Measurements from ENCODE around the gene IQSEC3.
"Not testable (repeated sequence)": the region's sequence is repeated elsewhere in the genome, so short reads cannot be mapped to it uniquely, and the experiment has no call there.

IQSEC3 gene

DNA sequence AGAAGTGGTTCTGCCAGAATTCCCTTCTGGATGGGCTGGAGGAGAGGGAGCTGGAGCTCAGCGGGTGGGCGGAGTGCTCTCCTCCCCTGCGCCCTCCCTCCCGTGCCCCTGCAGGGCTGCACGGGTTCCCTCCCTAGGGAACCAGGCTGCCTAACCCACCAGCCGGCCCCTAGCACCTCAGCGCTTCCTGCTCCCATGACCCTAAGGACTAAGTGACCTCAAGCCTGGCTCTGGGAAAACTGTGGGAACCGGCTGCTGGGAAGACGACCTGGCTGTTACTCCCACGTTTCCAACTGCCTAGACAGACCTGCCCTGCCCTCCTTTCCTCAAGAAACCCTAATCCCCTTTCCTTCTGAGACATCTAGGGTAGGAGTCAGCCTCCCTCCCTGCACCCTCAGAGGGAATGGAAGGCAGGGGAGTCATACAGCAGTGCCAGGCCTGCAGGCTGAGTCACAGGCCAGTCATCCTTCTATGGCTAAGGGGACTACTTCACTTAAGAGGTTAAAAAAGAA is 115.9 kb downstream of the IQSEC3 start:
- DNase-seq, result no peak

DNA sequence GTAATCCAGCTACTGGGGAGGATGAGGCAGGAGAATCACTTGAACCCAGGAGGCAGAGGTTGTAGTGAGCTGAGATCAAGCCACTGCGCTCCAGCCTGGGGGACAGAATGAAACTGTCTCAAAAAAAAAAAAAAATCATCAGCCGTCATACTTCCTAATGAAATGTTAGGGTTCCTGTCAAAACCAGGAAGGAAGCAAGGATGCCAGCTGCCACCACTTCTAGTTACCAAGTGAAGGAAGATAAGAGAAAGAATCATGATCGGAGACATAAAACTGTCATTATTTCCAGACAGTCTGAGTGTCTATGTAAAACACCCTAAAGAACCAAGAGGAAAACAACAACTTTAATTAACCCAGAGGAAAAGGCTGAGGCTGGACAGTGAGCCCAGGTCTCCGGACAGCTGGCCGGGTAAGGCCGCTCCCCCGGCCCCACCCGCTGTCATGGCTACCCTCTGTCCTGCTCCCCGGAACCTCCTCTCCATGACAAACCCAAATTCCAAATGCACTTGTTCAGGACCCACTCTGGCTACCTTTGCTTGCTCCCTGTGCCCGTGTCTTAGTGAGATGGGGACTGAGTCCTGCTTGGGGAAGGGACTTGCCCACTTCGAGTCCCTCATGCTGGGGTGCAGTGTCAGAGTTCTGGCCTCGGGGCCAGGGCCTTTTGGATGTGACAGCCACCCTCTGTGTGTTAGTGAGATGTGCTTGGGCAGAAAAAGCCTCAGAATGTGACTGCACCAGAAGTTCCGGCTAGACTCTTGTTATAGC is 118.4 kb downstream of the IQSEC3 start:
- DNase-seq, result no peak

DNA sequence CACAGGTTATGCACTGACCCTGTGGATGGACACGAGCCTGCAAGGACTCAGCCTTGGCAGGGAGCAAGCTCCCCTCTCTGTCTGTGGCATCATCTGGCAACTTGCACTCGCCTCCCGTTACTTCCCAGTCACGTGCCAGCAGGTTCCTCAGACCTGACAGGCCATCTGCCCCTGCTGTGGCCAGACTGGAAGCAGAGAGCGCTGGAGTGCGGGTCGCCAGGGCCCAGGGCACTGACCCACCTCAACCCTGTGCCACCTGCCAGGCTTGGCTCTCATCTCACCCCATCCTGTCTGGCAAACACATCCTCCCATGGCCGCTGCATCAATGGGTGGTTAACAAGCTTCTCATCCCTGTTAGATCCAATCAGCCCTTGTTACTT is 119.0 kb downstream of the IQSEC3 start:
- DNase-seq, result no peak

DNA sequence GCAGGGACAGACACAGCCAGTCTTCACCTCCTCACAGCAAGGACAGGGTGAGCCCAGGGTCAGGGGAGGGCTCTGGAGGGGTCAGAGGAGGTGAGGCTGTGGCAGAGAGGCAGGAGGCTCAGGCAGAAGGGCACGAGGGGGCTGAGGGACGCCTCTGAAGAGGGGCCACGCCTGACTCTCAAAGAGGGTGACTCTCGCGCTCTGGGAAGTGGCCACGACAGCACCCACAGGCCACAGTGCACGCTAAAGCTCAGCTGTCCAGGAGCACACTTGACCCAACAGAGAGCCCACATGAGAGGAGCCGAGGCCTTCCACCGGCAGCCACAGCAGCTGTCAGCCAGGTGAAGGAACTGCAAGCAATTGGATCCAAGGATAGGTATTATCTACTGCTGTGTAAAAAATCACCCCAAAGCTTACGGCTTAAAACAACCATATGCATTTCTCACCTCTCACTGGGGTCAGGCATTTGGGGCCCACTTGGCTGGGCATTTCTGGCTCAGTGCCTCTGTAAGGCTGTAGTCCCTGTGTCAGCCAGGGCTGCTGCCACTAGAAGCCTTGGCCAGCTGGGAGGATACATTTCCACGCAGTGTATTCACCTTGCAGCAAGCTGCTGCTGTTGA is 119.5 kb downstream of the IQSEC3 start:
- no peak for DNase-seq

DNA sequence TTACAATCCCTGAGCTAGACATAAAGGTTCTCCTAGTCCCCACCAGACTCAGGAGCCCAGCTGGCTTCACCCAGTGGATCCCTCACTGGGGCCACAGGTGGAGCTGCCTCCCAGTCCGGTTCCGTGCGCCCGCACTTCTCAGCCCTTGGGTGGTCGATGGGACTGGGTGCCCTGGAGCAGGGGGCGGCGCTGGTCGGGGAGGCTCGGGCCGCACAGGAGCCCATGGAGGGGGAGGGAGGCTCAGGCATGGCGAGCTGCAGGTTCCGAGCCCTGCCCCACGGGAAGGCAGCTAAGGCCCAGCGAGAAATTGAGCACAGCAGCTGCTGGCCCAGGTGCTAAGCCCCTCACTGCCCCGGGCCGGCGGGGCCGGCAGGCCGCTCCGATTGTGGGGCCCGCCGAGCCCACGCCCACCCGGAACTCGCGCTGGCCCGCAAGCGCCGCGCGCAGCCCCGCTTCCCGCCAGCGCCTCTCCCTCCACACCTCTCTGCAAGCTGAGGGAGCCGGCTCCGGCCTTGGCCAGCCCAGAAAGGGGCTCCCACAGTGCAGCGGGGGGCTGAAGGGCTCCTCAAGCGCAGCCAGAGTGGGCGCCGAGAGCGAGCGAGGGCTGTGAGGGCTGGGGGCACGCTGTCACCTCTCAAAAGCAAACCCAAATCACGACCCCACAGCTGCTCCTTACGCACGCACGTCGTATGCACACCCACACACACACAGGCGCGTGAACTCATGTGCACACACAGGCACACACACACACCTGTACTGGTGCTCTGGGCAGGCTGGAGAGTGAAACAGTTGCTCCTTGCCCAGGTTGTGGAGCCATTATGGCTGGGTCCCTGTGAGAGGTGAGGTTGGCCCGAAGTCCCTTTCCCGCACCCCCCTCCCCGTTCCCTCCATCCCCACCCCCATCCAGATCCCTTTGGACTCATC is 121.7 kb downstream of the IQSEC3 start:
- not testable (repeated sequence) for DNase-seq

DNA sequence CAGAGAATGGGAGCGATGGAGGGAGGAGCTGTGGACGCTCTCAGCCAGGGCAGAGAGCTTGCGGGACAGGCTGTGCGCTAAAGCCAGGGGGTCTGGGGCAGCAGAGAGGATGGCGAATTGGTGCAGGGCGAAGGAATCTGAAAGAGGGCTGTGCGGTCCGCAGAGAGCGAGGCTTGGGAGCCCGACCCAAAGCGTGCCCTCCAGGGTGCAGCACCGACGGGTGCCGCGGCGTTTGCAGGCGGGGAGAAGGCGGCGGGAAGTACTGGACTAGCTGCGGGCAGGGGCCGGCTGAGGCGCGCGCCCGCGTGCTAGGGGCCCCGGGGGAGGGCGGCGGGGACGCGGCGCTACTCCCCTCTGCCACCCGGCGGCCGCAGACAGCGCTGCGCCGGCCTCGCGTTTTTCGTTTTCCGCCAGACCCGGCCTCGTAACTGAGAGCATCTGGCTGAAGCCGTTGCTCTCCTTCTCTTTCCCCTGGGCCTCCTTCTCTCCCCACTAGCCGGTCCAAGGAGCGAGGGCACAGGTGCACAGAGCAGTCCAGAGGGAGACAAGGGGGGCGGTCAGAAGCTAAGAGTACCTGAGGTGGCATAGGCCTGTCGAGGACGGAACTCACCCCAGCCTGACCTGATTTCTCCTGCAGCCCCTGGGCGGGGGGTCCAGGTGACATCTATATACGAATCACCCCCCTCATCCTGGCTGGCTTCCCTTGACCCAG is 122.5 kb downstream of the IQSEC3 start:
- DNase-seq, result no peak

DNA sequence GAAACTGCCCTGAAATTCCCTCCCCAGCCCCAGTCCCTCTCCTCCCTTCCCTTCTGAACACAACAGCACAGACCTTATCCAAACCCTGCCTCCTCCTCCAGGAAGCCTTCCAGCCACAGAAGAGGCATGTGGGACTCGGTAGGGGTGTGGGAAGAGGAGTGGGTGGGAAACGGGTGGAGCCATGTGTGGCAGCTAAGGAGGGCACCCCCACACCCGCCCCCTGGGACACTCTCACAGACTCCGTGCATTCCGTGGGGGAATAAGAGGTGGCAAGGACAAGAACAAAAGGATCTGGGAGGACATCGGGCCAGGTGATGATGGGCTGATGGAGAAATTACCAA is 123.0 kb downstream of the IQSEC3 start:
- DNase-seq, result no peak

DNA sequence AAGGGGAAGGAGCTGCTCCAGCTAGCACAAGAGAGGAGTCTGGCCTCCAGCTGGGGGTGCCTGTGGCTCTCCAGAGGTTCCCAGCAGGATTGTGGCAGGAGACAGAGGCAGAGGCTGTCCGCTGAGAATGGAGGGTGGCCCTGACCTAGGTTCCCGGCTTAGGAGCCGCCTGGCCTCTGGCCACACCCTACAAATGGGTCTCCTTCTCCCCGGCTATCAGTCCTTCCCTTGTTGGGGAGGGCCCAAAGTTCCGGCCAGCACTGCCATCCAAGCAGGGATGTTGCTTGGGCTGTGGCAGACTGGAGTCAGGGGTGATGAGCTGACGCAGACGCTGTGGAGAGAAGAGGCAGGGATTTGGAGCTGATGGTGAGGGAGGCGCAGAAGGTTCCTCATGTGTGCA is 124.3 kb downstream of the IQSEC3 start:
- no peak for DNase-seq

DNA sequence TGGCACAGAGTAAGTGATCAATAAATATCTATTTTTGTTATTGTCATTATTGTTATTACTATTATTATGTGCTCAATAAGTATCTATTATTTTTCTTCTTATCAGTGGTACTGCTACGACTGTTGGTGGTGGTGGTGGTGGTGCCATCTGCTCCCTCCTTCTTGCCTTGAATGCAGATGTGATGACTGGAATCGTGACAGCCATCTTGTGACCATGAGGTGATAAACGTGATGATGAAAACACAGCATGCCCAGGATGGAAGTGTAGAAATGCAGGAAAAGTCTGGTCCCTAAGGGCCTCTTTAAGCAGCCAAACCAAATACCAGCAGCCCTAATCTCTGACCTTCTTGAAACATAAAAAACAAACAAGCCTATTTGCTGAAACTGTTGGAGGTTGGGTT is 125.0 kb downstream of the IQSEC3 start:
- DNase-seq, result no peak

DNA sequence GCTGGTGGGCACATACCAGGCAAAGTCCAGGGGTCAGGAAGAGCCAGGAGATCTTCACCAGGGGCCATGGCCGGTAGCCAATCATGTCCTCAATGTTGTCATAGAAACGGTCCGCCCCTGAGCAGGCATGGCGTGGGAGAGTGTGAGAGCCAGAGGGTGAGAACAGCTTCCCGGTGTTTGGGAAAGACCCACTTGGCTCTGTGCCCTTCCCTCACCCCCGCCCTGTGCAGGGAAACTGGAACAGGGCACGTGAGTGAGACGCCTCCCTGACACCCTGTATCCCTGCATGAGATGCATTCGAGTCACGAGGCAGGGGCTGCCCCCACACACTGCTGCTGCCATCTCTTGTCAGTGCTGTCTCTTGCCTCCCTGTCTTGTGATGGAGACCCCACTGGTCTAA is 126.7 kb downstream of the IQSEC3 start:
- DNase-seq, result no peak

DNA sequence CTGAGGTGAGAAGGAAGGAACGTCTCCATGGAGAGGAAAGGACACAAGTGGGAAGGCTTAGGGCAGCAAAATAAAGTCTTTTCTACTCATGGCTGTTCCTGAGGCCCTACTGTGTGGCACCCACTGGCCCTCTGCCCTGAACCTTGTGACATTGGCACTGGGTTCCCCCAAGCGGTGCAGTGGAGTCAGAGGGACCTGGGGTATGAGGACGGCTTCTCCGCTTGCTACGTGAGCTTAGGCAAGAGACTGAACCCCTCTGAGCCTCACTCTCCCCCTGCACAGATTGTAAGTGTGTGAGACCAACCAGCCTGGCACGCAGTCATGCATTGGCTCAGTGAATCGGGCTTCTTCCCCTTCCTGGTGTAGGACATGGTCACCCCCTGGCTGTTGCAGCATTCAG is 127.7 kb downstream of the IQSEC3 start:
- DNase-seq, result no peak

DNA sequence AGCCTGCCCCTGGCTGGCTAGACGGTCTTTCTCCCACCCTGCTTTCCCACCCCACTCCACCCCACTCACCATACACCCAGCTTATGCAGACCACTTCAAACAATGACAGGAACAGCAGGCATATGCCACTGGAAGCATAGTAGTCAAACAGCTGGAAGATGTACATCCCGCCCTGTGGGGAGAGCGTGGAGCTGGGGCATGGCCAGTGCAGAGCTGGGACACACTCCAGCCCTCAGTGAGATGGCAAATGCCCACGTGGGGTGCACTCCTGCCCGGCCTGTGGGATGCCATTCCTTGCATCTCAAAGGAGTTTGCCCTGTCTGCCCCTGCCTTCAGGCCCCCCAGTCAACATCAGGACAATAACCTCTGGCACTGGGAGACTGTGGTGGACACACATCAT is 128.6 kb downstream of the IQSEC3 start:
- no peak for DNase-seq

DNA sequence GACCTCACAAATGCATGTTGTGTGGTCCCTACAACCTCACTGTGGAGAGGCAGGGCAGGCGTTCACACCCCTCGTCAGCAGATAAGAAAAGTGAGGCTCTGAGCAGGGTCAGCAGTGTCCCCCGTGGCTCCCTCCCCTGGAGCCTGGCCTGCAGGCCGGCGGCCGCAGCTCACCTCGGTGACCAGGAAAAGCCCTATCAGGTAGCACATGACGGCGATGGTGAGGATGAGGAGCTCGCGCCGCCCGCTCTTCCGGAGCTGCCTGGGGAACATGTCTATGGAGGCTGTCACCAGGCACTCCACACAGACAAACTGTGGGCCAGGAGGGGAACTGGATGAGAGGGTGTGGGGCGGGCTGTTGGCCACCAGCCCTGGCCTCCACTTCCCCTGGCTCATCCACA is 129.4 kb downstream of the IQSEC3 start:
- no peak for DNase-seq

DNA sequence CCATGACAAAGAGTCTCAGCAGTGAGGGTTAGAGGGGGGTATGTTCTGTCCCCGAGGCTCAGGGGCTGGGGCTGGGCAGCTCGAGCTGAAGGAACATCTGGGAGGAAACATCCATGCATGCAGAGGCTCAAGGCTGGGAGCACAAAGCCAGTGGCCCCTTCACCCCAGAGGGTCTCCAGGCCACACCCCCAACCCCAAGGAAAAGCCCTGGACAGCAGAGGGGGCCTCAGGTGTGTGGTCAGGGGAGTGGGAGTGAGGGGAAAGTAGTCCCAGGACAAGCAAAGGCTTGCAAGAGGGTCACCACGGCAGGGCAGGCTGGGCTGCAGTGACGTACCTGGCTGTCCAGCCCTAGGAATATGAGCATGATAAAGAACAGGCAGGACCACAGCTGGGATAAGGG is 129.9 kb downstream of the IQSEC3 start:
- no peak for DNase-seq

DNA sequence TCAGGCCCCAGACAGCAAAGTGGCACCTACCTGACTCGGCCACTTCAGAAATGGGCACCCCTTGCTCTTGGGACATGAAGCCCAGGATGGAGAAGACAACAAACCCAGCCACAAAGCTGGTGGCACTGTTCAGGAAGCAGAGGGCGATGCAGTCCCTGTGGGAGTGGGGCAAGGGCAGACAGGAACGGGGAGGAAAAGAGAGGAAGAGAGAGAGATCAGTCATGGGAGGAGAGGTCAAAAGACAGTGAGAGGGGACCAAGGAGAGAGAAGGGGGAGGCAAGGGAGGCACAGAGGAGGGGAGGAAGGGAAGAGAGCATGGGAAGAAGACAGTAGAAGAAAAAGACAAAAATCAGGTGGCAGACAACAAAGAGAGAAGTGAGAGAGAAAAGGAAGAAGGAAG is 130.8 kb downstream of the IQSEC3 start:
- no peak for DNase-seq

DNA sequence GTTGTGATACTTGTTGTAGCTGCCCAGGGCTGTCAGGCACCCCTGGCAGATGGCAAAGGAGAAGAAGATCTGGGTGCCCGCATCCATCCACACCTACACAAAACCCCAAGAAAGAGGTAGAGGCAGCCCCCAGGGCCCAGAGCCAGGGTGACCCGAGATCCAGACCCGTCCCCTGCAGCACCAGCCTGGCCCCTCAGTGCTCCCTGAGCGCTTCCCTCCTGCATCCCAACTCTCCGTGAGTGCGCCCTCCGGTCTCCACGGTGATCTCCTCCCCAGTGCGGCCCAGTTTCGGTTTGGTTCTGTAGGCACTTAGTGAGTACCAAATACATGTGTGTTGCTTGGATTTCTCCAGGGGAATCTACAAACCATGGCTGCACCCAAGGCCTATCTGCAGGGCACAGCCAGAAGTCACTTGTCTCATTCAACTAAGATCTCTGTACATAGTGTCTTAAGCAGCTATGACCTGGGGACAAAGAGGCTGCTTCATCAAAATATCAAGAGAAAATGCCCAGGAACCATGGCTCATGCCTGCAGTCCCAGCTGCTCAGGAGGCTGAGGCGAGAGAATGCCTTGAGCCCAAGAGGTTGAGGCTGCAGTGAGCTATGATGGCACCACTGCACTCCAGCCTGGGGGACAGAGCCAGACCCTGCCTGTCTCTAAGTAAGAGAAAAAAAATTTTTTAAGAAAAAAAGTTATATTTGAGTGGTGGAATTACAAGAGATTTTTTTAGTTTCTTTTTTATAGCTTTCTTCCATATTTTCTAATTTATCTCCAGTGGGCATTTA is 131.5 kb downstream of the IQSEC3 start:
- no peak for DNase-seq

DNA sequence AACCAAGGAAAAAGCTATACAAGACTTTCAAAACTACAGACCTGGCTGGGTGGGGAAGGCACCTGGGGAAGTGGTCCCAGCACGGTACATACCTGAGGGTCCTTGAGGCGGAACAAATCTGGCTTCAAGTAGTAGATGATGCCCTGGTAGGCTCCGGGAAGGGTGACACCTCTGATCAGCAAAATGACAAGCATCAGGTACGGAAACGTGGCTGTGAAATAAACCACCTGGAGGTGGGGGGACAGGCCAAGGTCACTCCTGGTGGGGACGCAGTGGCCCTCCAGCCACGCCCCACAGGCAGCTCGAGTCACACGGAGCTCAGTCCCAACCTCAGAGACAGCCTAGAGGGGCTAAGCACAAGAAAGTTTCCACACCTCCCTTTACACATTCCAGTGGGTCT is 132.1 kb downstream of the IQSEC3 start:
- no peak for DNase-seq

DNA sequence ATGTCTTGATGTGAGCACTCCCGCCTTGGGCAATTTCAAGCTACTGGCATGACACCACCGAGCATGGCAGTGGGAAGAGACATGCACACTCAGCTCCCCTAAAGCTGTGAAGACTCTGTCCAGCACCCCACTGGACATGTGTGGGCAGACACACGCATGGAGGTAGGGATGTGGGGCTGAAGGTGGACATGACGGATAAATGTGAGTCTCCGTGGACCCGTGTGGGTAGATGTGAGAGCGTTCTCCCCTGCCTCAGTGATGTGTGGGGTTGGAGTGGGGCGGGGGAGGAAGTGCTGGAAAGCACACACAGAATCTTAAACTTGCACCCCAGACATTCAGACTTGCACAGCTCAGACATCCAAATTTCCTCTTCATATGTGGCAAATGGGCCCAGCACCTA is 134.8 kb downstream of the IQSEC3 start:
- no peak for DNase-seq

DNA sequence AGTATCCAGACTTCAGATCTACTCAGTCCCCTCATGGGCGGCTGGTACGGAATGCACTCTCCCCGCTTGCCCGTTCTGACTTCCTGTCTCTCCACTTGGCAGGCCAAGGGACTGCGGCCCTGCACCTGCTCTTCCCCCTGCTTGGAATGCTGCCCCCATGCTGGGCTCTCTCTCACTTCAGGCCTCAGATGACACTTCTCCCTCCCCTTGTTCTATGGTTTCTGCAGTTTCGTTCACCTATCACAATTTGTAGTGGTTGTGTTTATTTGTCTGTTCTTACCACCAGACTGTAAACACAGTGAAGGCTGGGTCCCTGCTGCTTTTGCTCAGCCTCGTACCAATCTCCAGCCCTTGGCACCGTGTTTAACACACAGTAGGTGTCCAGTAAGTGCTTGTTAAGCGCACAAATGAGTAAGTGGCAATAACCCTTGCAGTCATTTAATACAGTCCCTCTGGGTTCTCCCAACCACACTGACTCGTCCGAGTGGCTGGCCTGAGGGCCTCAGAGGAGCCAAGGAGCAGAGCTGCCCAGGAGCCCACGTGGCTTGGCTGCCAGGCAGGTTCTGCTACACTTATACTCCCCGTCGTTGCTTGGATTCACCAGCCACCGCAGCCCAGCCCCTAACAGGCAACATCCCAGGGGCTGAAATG is 135.6 kb downstream of the IQSEC3 start:
- DNase-seq, result no peak

DNA sequence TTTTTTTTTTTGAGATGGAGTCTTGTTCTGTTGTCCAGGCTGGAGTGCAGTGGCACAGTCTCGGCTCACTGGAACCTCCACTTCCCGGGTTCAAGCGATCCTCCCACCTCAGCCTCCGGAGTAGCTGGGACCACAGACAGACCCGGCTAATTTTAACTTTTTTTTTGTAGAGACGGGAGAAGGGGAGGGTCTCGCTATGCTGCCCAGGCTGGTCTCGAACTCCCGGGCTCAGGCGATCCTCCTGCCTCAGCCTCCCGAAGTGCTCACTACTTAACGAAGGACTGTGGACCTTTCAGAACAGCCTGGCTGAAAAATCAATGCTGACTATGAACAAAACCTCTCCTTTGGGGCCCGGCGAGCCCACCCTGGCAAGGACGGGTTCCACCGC is 136.5 kb downstream of the IQSEC3 start:
- DNase-seq, result no peak

DNA sequence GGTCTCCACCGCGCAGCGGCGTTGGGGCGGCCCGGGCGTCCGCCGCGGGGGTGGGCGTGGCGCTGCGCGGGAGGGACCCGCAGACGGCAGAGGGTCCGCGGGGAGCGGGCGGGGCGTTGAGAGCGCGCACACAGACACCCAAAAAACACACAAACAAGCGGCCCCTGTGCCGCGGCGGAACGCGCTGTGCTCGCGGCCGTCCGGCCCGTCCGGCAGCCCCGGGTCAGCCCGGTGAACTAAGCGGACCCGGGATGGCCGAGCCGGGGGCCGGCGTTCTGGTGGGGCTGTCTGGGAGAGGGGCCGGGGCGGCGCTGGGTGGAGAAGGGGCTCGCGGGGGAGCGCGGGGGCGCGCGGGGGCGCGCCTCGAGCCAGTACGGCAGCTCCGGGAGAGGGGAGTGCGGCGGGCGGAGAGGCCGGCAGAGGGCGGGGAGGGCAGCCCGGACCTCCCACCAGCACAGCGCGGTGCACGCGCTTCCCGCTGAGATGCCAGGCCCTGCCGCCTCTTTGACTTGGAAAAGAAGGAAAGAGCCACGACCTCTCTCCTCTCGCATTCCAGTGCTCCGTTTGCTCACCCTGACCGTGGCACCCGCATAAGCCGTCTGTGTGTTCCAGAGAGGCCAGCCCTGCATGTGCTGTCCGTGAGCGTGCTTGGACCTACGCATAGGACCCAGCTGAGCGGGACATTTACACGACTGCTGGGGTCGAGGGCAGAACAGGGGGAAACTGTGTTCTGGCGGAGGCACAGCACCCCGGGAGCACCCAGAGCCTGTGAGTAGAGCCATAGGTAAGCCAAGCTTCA is 137.1 kb downstream of the IQSEC3 start:
- DNase-seq, result no peak

All from central memory CD4-positive, alpha-beta T cell (primary cell).